ENCODE measurements around the gene HEATR5B.

DNA sequence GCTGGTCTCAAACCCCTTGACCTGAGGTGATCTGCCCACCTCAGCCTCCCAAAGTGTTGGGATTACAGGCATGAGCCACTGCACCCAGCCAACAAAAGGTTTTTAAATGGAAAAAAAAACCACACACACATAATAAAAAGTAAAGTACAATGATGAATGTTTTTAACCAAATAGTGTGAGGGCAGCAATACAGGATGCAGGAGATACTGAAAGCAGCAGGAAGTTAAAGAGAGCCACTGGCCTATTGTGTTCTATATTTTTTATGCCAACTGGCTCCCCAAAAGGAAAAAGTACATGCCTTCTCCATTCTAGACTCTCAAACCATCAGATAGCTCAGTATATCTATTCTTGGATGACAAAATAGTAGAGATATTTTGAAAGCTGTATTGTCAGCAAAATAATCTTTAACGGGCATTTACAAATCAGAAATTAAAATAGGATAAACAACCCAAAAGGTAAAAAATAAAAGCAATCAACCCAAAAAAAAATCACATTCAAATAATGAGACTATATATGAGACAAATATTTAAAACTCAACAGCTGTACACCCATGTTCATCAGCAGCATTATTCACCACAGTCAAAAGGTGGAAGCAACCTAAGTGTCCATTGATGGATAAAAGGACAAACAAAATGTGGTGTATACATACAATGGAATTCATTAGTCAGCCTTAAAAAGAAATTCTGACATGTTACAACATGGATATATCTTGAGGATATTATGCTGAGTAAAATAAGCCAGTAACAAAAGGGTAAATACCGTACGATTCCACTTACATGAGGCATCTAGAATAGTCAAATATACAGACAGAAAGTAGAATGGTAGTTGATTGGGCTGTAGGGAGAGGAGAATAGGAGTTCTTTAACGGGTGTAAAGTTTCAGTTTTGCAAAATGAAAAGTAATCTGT is 26.4 kb upstream of the HEATR5B start:
- TF ChIP-seq, protein P1, sequence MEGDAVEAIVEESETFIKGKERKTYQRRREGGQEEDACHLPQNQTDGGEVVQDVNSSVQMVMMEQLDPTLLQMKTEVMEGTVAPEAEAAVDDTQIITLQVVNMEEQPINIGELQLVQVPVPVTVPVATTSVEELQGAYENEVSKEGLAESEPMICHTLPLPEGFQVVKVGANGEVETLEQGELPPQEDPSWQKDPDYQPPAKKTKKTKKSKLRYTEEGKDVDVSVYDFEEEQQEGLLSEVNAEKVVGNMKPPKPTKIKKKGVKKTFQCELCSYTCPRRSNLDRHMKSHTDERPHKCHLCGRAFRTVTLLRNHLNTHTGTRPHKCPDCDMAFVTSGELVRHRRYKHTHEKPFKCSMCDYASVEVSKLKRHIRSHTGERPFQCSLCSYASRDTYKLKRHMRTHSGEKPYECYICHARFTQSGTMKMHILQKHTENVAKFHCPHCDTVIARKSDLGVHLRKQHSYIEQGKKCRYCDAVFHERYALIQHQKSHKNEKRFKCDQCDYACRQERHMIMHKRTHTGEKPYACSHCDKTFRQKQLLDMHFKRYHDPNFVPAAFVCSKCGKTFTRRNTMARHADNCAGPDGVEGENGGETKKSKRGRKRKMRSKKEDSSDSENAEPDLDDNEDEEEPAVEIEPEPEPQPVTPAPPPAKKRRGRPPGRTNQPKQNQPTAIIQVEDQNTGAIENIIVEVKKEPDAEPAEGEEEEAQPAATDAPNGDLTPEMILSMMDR (IDR thresholded peaks at IDR 0.05; ENCODE audit: insufficient read depth, low read length), result no peak
- TF ChIP-seq POLR2AphosphoS5 (IDR thresholded peaks at IDR 0.05; ENCODE audit: low read depth) (no peak), GABPA (IDR thresholded peaks at IDR 0.05; ENCODE audit: low read depth) (no peak), SPI1 (IDR thresholded peaks at IDR 0.05; ENCODE audit: borderline replicate concordance, low read depth) (no peak)
- TF ChIP-seq, protein P2, sequence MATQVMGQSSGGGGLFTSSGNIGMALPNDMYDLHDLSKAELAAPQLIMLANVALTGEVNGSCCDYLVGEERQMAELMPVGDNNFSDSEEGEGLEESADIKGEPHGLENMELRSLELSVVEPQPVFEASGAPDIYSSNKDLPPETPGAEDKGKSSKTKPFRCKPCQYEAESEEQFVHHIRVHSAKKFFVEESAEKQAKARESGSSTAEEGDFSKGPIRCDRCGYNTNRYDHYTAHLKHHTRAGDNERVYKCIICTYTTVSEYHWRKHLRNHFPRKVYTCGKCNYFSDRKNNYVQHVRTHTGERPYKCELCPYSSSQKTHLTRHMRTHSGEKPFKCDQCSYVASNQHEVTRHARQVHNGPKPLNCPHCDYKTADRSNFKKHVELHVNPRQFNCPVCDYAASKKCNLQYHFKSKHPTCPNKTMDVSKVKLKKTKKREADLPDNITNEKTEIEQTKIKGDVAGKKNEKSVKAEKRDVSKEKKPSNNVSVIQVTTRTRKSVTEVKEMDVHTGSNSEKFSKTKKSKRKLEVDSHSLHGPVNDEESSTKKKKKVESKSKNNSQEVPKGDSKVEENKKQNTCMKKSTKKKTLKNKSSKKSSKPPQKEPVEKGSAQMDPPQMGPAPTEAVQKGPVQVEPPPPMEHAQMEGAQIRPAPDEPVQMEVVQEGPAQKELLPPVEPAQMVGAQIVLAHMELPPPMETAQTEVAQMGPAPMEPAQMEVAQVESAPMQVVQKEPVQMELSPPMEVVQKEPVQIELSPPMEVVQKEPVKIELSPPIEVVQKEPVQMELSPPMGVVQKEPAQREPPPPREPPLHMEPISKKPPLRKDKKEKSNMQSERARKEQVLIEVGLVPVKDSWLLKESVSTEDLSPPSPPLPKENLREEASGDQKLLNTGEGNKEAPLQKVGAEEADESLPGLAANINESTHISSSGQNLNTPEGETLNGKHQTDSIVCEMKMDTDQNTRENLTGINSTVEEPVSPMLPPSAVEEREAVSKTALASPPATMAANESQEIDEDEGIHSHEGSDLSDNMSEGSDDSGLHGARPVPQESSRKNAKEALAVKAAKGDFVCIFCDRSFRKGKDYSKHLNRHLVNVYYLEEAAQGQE (IDR thresholded peaks at IDR 0.05; ENCODE audit: insufficient replicate concordance, low read depth), result no peak
